UCSD-AML1 (cell line): ENCODE measurements around the gene FAM174B.

Experiments used
- DNase-seq: peaks from one replicate; lab custom pipeline; 2025; ENCODE audit not compliant: unreplicated experiment; lab: John Stamatoyannopoulos, UW

FAM174B gene

GRCh38 chr15:92574566-92574965 lies 81.0 kb downstream of the FAM174B start:
- DNase-seq: no peak

- DNase-seq: no peak
Measured at GRCh38 chr15:92574161-92574560, 81.4 kb downstream of the FAM174B start.

GRCh38 chr15:92571824-92572223 lies 83.8 kb downstream of the FAM174B start:
- DNase-seq: no peak

- no peak for DNase-seq
Measured at GRCh38 chr15:92570391-92570790, 85.2 kb downstream of the FAM174B start.

GRCh38 chr15:92569778-92570177 lies 85.8 kb downstream of the FAM174B start:
- no peak for DNase-seq
